Activated T-cell treated with anti-CD3 and anti-CD28 coated beads, Interleukin-2, amount 50 U/mL, for 4 hours (primary cell): ENCODE results near the gene IL21R. TPM values are rescaled to one million over a fixed set of nuclear protein-coding genes. Genes with fewer than 3 reads are reported as not detected.

Source experiments
- ATAC-seq, 2 donors: fragments of 200-7000 bp; cut with Tn5 transposase; one replicate each; pipeline ENCODE4 v1.10.0; 2021
- DNase-seq: peaks from one replicate; pipeline ENCODE4 v3.0.0-alpha.2; 2020
- H3K27me3 Mint-ChIP-seq: one replicate; pipeline ENCODE4 v1.8.0; 2021; ENCODE audit warnings: low read depth, mixed read lengths
- H3K36me3 Mint-ChIP-seq: one replicate; pipeline ENCODE4 v1.8.0; 2022; ENCODE audit warnings: mixed read lengths; ENCODE audit not compliant: insufficient read depth
- H3K4me1 Mint-ChIP-seq: one replicate; pipeline ENCODE4 v1.8.0; 2021; ENCODE audit warnings: low read depth, mixed read lengths
- H3K4me3 Mint-ChIP-seq: one replicate; pipeline ENCODE4 v1.8.0; 2021; ENCODE audit warnings: mild to moderate bottlenecking, moderate library complexity, mixed read lengths
- H3K9me3 Mint-ChIP-seq: one replicate; pipeline ENCODE4 v1.8.0; 2021; ENCODE audit warnings: mixed read lengths
- total RNA-seq, 3 donors: library from RNA; stranded (reverse); gene quantifications; one replicate each; pipeline ENCODE4 v1.2.1, GENCODE V29; 2021

IL21R gene
- total RNA-seq, 3 donors from 2014 or later = 90.7 to 94.9 (median 91.4) TPM

DNA sequence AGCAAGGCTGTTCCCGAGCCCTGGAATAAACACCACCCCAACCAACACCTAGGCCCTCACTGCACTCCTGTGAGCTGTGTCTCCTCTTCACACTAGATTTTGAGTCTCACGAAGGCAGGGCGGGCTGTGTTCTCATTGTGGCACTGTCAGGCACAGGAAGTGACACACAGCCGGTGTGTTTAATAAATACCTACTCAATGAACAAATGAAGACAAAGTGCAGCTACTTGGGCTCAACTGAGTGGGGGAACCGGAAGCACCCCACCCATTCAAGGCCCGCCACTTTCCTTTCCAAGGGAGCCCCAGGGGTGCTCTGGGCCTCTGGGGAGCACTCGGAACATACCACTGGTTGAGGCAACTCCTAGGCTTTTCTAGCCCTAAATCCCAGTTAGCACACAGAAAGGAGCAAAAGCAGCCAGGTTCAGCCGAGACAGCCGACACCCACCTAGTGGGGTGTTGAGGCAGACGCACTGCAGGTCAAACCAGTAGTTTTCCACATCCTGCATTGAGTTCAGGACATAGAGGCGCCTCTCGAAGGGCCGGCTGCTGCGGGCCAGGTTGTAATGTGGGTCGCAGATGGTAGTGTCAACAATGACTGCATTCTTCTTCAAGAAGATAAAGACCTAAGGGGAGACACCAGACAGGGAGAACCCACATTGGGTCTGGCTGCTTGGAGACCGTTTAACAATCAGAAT, 90.1 kb downstream of the IL21R start:
- no peaks in the 10 kb centered on the region for H3K27me3 Mint-ChIP-seq
- peaks cover 3% of the 10 kb centered on the region for H3K4me1 Mint-ChIP-seq
- DNase-seq (no peak), ATAC-seq (no peak)
- H3K9me3 Mint-ChIP-seq = no peaks in the 10 kb centered on the region
- H3K4me3 Mint-ChIP-seq = no peak overlapping the region
- peaks cover 35% of the 10 kb centered on the region for H3K36me3 Mint-ChIP-seq

- DNase-seq (no peak), ATAC-seq (no peak)
- Mint-ChIP-seq H3K4me1 (peaks cover 3% of the 10 kb centered on the region), H3K36me3 (peaks cover 38% of the 10 kb centered on the region), H3K27me3 (no peaks in the 10 kb centered on the region), H3K9me3 (no peaks in the 10 kb centered on the region), H3K4me3 (no peak overlapping the region)
These were observed 90.6 kb downstream of the IL21R start for GRCh38 chr16:27492588-27492979.

GRCh38 chr16:27495191-27495590, 93.2 kb downstream of the IL21R start:
- H3K9me3 Mint-ChIP-seq = no peaks in the 10 kb centered on the region
- no peak overlapping the region for H3K4me3 Mint-ChIP-seq
- peaks cover 41% of the 10 kb centered on the region for H3K36me3 Mint-ChIP-seq
- peaks cover 3% of the 10 kb centered on the region for H3K4me1 Mint-ChIP-seq
- no peak for ATAC-seq
- no peak for DNase-seq
- H3K27me3 Mint-ChIP-seq = no peaks in the 10 kb centered on the region

DNA sequence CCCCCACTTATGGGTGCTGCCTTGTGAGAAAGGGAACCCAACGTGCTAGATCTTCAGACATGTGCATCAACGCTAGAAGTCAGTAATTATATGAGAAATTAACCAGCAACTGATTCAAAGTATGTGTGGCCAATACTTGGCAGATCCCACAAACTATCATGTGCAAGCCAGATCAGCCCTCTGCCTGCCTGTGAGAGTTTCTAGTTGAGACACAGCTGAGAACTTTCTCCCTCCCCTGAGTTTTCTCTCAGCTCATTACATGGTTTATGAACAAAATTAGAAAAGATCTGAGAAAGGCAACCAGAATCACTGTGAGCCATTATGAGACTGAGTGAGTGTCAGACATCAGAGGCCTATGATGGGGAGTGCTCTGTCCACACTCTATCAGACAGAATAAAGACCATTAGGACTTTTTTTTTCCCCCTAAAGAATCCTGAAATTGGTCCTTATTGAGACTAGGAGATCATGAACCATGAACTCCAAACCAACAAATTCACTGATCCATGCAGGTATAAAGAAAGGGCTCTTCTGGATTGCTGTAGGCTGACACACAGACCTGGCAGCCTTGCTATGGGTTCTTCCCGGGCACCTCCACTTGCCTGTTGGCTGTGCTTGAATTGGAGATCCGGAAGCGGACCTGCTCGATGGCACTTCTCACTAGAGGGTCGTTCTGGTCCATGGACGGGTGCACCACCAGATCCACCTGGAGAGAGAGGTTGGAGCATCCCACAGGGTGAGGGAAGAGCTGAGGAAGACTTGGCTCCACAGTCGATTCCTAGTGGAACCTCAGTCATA, 96.3 kb downstream of the IL21R start:
- ATAC-seq = no peak

GRCh38 chr16:27498916-27499658, 97.1 kb downstream of the IL21R start:
- Mint-ChIP-seq H3K9me3 (no peaks in the 10 kb centered on the region), H3K4me3 (no peak overlapping the region), H3K4me1 (no peaks in the 10 kb centered on the region), H3K27me3 (no peaks in the 10 kb centered on the region), H3K36me3 (peaks cover 58% of the 10 kb centered on the region)
- ATAC-seq (no peak), DNase-seq (no peak)

More for the DNA sequence above, 96.3 kb downstream of the IL21R start:
- no peak for DNase-seq
- Mint-ChIP-seq H3K36me3 (peaks cover 51% of the 10 kb centered on the region), H3K4me3 (no peak overlapping the region), H3K9me3 (no peaks in the 10 kb centered on the region), H3K27me3 (no peaks in the 10 kb centered on the region), H3K4me1 (no peaks in the 10 kb centered on the region)

- Mint-ChIP-seq H3K36me3 (peaks cover 54% of the 10 kb centered on the region), H3K4me1 (no peaks in the 10 kb centered on the region), H3K4me3 (no peak overlapping the region), H3K27me3 (no peaks in the 10 kb centered on the region), H3K9me3 (no peaks in the 10 kb centered on the region)
- no peak for ATAC-seq
- no peak for DNase-seq
These were observed 97.7 kb downstream of the IL21R start for GRCh38 chr16:27499659-27500055.

- Mint-ChIP-seq H3K27me3 (no peaks in the 10 kb centered on the region), H3K4me3 (no peak overlapping the region), H3K36me3 (peaks cover 53% of the 10 kb centered on the region), H3K9me3 (no peaks in the 10 kb centered on the region), H3K4me1 (no peaks in the 10 kb centered on the region)
- DNase-seq (no peak), ATAC-seq (no peak)
These were observed 98.8 kb downstream of the IL21R start for GRCh38 chr16:27500801-27501200.

Other genes starting within 250 kb of the IL21R start
- gene KDM8, start 198.6 kb upstream of the IL21R start, total RNA-seq = 10 to 100 TPM in 1 of 3 donors, 1 to 10 TPM in 2; 8.8 to 10.7 (median 8.9) TPM
- 100 to 1,000 TPM; 109 to 111 (median 111) TPM for gene NSMCE1, start 133.4 kb upstream of the IL21R start, total RNA-seq
- gene IL4R, start 88.2 kb upstream of the IL21R start, total RNA-seq = 100 to 1,000 TPM; 110 to 143 (median 140) TPM
- gene GTF3C1, start 147.7 kb downstream of the IL21R start, total RNA-seq = 10 to 100 TPM; 56.6 to 68.1 (median 58.9) TPM
- gene KATNIP, start 148.0 kb downstream of the IL21R start, total RNA-seq = 10 to 100 TPM; 10.7 to 13.5 (median 11.7) TPM